GM23338 (cell line): Measurements from ENCODE around the gene GALNT5.

Experiments
- POLR2AphosphoS5 ChIP-seq: IDR thresholded peaks from 2 replicates; pipeline ENCODE4 v1.6.1; 2016; ENCODE audit warnings: antibody characterized with exemption, low read depth
- ZNF114 ChIP-seq: fragments of 250-450 bp; sonication (Bioruptor Pico); IDR thresholded peaks from 2 replicates; pipeline ENCODE4 v1.5.0; 2020; ENCODE audit warnings: mild to moderate bottlenecking, moderate library complexity

DNA sequence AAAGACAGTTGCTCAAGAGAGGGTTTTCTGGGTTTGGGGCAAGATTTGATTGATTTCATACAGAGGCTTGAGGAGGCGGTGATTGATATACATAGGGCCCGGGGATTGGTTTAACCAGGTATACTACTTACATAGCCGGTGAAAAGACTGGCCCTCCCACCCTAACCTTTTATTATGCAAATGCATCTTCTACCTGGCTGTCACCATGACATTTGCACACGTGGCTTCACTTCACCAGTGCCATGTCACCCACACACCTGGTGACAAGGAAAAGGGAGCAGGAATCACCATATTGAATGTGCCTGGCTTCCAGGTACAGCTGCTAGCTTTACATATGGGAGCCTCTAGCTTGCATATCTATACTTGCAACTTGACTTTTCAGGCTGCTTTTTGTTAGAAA lies 58.4 kb downstream of the GALNT5 start:
- no peak for TF ChIP-seq ZNF114 (CRISPR knock-in tag)
- TF ChIP-seq POLR2AphosphoS5 = no peak
